AG04450 (cell line): ENCODE results near the gene CMTM6. TPM values are rescaled to one million over a fixed set of nuclear protein-coding genes. Genes with fewer than 3 reads are reported as not detected.

Experiments used
- CTCF ChIA-PET: fragments of 300-600, 350-600 bp; formaldehyde crosslinking; extraction: SDS; loops from one replicate; lab custom pipeline; 2022; ENCODE audit warnings: antibody characterized with exemption, inconsistent platforms; lab: Charles Lee
- POLR2A ChIA-PET: fragments of 350-600 bp; formaldehyde crosslinking; extraction: SDS; loops from one replicate; lab custom pipeline; 2021; ENCODE audit warnings: antibody characterized with exemption, inconsistent platforms; lab: Yijun Ruan, JAX
- DNase-seq: peaks from one replicate; pipeline ENCODE4 v3.0.0-alpha.2; 2011; ENCODE audit warnings: low read depth, low spot score
- H3K27ac ChIP-seq: one replicate; pipeline ENCODE4 v1.5.1; 2012; ENCODE audit warnings: low read depth, low read length, control low read depth
- H3K27me3 ChIP-seq: one replicate; pipeline ENCODE4 v1.6.0; 2012; ENCODE audit warnings: low read length; ENCODE audit not compliant: control insufficient read depth, insufficient read depth
- H3K4me3 ChIP-seq: 2 replicates; pipeline ENCODE4 v1.5.1; 2011; ENCODE audit warnings: mild to moderate bottlenecking, low read depth, low read length, control low read depth
- H3K9me3 ChIP-seq: 2 replicates; pipeline ENCODE4 v1.5.1; 2012; ENCODE audit warnings: low read length; ENCODE audit not compliant: control insufficient read depth, insufficient read depth
- polyA plus RNA-seq: library from polyadenylated mRNA; depleted of rRNA; stranded (reverse); fragments of >200 nt; gene quantifications from 2 replicates; pipeline ENCODE4 v1.2.3, GENCODE V29; 2011
- TF ChIP-seq, protein P1 (sequence below): IDR thresholded peaks from 2 replicates; pipeline ENCODE4 v1.5.1; 2011; ENCODE audit warnings: low read depth, low read length, control low read depth, inconsistent platforms

The CMTM6 gene
- polyA plus RNA-seq, 1 experiment = 76.3 TPM

DNA sequence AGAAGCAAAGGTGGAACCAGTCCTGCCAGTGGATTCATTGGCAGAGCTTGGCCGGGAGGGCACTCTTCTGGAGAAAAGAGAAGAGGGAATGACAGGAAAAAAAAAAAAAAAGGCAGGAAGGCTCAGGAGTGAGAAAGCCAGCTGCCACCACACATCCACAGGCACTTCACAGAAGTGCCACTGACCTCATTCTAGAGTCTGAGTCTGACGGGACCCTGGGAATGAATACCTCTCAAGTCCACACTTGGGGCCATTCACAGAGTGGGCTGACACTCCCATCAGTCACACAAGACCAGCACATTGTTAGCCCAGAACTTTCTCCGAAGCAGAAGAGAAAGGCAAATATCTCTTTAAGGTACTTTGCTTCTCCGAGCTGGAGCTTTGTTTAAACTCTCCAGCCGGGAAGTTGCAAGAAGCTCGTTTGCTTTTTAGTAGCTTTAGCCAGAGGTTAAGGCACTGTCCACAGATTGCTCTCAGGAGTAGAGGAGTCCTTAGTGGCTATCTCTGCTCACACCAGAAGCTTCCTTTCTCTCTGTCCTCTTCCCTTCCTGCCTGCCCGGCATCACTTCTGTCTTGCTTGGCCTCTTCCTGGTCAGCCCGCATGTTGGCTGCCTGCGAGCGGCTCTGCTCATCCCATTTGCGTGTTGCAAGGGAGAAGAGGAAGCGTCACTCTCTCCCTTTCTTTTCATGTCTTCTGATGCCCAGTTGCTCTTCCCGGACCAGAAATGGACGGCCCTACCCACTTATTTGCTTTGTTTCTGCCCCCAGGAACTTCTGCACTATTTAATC, 53.8 kb downstream of the CMTM6 start:
- no peaks in the 10 kb centered on the region for H3K9me3 ChIP-seq
- TF ChIP-seq, protein P1, sequence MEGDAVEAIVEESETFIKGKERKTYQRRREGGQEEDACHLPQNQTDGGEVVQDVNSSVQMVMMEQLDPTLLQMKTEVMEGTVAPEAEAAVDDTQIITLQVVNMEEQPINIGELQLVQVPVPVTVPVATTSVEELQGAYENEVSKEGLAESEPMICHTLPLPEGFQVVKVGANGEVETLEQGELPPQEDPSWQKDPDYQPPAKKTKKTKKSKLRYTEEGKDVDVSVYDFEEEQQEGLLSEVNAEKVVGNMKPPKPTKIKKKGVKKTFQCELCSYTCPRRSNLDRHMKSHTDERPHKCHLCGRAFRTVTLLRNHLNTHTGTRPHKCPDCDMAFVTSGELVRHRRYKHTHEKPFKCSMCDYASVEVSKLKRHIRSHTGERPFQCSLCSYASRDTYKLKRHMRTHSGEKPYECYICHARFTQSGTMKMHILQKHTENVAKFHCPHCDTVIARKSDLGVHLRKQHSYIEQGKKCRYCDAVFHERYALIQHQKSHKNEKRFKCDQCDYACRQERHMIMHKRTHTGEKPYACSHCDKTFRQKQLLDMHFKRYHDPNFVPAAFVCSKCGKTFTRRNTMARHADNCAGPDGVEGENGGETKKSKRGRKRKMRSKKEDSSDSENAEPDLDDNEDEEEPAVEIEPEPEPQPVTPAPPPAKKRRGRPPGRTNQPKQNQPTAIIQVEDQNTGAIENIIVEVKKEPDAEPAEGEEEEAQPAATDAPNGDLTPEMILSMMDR = no peak
- no peak overlapping the region for H3K27ac ChIP-seq
- CTCF ChIA-PET = interaction anchor here (1.0 to 2.9 kb wide), 3 partner anchors 19 to 74 kb away, joined by 4 to 13 read pairs (median 5); no protein-coding TSS in a partner anchor
- no peak overlapping the region for H3K4me3 ChIP-seq
- H3K27me3 ChIP-seq = no peaks in the 10 kb centered on the region
- POLR2A ChIA-PET = no interaction called here
- DNase-seq = no peak

DNA sequence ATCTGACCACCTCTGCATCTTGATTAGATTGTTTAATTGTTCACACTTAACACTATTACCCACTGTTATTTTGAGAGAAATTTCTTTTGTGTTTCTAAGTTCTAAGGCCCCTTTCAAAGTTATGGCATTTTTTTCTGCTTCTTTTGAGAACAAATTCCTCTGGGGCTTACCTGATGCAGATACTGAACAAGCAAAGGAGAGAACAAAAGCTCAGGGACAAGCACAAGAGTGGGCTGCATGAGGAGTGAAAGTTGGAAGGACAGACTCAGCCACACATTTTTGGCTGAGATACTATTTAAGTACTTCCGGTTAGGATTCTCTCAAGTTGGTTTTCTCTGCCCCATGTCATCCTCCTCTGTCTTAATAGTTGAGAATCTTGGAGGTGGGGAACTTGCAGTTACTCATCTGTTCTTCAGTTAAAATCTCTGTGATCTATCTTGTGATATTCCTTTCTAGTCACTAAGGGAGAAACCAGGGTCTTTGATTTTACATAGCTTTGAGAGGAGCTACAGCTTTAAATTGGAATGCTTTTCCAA, 54.7 kb downstream of the CMTM6 start:
- Histone ChIP-seq H3K27ac (no peak overlapping the region), H3K4me3 (no peak overlapping the region), H3K9me3 (no peaks in the 10 kb centered on the region), H3K27me3 (no peaks in the 10 kb centered on the region)
- DNase-seq = no peak
- POLR2A ChIA-PET = no interaction called here
- TF ChIP-seq, protein P1 = no peak
- CTCF ChIA-PET = interaction anchor here (1.3 kb wide), 1 partner anchor 20 kb away, joined by 5 read pairs; no protein-coding TSS in a partner anchor

GRCh38 chr3:32443478-32443877, 59.2 kb downstream of the CMTM6 start:
- no peak overlapping the region for H3K4me3 ChIP-seq
- no peak overlapping the region for H3K27ac ChIP-seq
- no peaks in the 10 kb centered on the region for H3K27me3 ChIP-seq
- CTCF ChIA-PET = interaction anchor here (0.8 to 0.9 kb wide), 2 partner anchors 11 to 21 kb away, joined by 3 to 4 read pairs; no protein-coding TSS in a partner anchor
- no peaks in the 10 kb centered on the region for H3K9me3 ChIP-seq
- TF ChIP-seq, protein P1 = no peak
- POLR2A ChIA-PET = no interaction called here
- DNase-seq = no peak

DNA sequence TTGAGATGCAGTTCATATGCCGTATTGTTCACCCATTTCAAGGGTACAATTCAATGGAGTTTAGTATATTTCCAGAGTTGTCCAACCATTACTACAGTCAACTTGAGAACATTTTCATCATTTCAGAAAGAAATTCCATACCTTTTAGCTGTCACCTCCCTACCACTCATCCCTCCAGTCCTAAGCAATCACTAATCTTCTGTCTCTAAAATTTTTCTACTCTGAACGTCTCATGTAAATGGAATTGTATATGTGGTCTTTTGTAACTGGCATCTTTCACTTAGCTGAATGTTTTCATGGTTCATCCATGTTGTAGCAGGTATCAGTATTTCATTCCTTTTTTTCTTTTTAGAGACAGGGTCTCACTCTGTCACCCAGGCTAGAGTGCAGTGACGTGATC, 59.9 kb downstream of the CMTM6 start:
- H3K9me3 ChIP-seq = no peaks in the 10 kb centered on the region
- no peak overlapping the region for H3K4me3 ChIP-seq
- no peak for DNase-seq
- no peak overlapping the region for H3K27ac ChIP-seq
- POLR2A ChIA-PET = no interaction called here
- no peaks in the 10 kb centered on the region for H3K27me3 ChIP-seq
- CTCF ChIA-PET = interaction anchor here (0.8 to 0.9 kb wide), 2 partner anchors 12 to 21 kb away, joined by 3 to 4 read pairs; no protein-coding TSS in a partner anchor
- TF ChIP-seq, protein P1 = no peak
